ENCODE measurements around the gene NFATC2IP.
A peak's percentile ranks its signal among the peaks of the same experiment; 100 is the strongest.

The NFATC2IP gene

DNA sequence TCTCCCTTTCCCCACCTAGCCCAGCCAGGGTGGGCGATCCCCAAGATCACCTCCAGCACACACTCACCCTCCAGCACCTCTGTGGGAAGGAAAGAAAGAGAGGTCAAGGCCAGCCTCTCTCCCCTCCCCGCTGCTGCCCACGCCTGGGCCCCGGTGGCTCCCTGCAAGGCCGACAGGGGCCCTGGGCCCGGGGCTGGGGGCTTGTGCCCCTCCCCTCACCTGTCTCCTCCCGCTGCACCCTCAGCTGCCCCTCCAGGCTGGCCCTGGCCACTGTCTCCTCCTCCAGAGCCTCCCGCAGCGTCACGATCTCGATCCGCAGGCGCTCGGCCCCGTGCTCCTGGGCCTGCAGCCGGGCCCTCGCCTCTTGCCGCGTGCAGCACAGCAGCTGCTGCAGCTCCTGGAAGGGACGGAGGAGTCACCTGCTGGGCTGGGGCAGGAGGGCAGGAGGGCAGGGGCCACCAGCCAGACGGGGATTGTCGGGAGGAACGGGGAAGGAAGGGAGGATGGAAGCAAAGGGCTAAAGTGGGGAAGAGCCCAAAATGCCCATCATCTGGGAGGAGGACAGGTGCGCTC is 44.9 kb upstream of the NFATC2IP start:
- no peak for DNase-seq (ENCODE audit: extremely low read depth, low read depth)
- TF ChIP-seq, protein P1, sequence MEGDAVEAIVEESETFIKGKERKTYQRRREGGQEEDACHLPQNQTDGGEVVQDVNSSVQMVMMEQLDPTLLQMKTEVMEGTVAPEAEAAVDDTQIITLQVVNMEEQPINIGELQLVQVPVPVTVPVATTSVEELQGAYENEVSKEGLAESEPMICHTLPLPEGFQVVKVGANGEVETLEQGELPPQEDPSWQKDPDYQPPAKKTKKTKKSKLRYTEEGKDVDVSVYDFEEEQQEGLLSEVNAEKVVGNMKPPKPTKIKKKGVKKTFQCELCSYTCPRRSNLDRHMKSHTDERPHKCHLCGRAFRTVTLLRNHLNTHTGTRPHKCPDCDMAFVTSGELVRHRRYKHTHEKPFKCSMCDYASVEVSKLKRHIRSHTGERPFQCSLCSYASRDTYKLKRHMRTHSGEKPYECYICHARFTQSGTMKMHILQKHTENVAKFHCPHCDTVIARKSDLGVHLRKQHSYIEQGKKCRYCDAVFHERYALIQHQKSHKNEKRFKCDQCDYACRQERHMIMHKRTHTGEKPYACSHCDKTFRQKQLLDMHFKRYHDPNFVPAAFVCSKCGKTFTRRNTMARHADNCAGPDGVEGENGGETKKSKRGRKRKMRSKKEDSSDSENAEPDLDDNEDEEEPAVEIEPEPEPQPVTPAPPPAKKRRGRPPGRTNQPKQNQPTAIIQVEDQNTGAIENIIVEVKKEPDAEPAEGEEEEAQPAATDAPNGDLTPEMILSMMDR (IDR thresholded peaks at IDR 0.05; ENCODE audit: low read depth, low read length): no peak

DNA sequence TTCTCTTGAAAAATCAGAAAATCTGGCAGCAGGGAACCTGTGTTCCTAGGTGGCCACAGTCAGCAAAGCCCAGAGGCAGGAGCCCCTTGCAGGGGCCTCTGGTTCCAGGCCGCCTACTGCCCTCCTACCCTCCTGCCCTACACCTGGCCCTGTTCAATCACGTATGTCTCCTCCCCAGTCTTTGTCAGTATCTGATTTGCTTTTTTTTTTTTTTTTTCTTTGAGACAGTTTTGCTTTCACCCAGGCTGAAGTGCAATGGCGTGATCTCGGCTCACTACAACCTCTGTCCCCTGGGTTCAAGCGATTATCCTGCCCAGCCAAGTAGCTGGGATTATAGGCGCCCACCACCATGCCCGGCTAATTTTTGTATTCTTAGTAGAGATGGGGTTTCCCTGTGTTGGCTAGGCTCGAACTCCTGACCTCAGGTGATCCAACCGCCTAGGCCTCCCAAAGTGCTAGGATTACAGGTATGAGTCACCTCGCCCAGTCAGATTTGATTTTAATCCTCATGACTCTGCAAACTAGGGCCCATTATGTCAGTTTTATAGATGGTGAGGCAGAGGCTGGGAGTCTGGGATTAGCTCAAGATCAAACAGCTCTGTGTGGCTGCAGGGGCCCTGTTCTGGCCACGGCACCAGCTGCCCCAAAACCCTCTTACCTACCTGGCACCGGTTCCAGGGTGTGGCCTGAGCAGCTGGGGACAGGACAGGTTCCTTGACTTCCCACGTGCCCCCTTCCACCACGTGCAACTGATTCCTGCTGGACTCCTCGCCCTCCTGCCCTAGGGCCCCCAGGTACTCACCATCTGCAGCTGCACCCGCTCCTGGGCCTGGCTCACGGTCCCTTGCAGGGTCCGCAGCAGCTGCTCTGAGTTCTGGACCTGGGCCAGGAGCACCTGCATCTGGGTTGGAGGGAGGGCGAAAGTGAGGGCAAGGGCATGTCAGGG is 40.4 kb upstream of the NFATC2IP start:
- TF ChIP-seq, protein P1 (IDR thresholded peaks at IDR 0.05; ENCODE audit: low read depth, low read length): no peak
- DNase-seq (ENCODE audit: extremely low read depth, low read depth): no peak

DNA sequence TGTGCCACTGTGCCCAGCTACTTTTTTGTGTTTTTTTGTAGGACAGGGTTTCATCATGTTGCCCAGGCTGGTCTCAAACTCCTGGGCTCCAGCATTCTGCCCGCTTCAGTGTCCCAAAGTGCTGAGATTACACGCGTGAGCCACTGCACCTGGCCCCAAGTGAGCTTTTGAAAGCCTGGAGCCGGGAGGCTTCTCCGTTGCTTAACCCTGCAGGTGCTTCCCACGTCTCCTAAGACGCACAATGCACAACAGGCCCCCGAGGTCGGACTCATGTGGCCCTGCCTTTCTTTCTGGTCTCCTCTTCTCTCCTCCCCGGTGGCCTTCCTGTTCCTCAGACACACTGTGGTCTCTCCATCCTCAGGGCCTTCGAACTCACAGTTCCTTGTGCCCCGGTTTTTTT is 38.2 kb upstream of the NFATC2IP start:
- TF ChIP-seq, protein P1 (IDR thresholded peaks at IDR 0.05; ENCODE audit: low read depth, low read length): no peak
- no peak for DNase-seq (ENCODE audit: extremely low read depth, low read depth)

DNA sequence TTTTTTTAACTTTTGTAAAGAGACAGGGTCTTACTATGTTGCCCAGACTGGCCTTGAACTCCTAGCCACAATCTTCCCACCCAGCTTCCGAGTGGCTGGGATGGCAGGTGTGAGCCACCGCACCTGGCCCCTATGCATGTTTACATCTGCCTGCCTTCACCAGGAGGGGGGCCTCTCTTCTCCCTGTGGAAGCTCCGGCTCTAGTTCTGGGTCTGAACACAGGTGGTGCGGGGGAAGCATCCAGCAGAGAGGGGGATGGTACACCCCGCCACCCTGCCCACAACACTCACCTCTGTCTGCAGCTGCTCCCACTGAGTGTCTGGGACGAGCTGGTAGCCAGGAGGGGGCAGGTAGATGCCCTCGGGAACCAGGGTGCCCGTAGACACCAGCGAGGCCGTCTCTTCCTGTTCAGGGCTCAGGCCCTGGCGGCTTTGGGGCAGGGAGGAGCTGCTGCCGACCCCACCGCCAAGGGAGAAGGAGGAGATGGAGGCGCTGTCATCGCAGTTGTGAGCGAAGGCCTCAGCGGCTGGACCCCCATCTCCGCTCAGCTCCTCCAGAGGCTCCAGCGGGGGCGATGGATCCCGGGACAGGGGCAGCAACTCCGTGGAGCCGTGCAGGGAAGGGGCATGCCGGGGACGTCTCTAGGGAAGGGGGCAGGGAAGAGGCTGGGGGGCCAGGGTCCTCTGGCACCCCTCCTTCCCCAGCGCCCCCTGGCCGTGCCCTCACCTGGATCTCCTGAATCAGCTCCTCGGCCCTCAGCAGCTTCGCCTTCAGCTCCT is 36.6 kb upstream of the NFATC2IP start:
- TF ChIP-seq, protein P1 (IDR thresholded peaks at IDR 0.05; ENCODE audit: low read depth, low read length): no peak
- DNase-seq (ENCODE audit: extremely low read depth, low read depth): no peak

DNA sequence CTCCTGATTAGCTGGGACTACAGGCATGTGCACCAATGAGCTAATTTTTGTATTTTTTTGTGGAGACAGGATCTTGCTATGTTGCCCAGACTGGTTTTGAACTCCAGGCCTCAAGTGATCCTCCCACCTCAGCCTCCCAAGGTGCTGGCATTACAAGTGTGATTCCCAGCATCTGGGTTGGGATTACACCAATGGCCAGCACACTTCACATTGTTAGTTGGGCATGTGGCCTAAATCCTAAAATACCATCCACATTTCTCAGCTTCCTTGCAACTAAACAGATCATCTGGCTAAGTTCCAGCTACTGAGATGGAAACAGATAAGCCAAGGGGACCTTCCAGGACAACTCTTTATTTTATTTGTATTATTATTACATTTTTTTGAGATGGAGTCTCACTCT is 35.6 kb upstream of the NFATC2IP start:
- TF ChIP-seq, protein P1 (IDR thresholded peaks at IDR 0.05; ENCODE audit: low read depth, low read length): no peak
- peak; percentile 4 for DNase-seq (ENCODE audit: extremely low read depth, low read depth)

DNA sequence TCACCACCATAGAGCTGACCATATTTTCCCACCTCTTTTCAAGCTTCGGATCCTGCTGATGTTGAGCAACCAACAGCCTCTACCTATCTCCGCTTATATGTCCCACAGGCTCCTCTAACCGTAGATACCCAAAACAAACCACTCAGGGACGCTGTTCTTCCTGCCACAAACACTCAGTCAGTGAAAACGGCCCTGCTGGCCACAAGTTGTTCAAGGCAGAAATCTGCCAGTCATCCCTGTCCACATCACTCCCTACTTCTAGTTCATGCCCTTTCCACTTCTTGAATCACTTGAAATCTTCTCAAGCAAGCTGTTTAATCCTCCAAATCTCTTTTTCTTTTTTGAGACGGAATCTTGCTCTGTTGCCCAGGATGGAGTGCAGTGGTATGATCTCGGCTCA is 33.6 kb upstream of the NFATC2IP start:
- DNase-seq (ENCODE audit: extremely low read depth, low read depth): no peak
- TF ChIP-seq, protein P1 (IDR thresholded peaks at IDR 0.05; ENCODE audit: low read depth, low read length): no peak
